Endothelial cell of umbilical vein (primary cell): ENCODE results near the gene MBOAT1. TPM values are rescaled to one million over a fixed set of nuclear protein-coding genes. Genes with fewer than 3 reads are reported as not detected.
"Not testable (repeated sequence)": the region's sequence is repeated elsewhere in the genome, so short reads cannot be mapped to it uniquely, and the experiment has no call there.

ENCODE experiments used
- BruUV-seq: library from RNA; stranded (reverse); fragments of 400-500 nt; replicated peaks from 2 replicates; lab custom pipeline; 2021; lab: Mats Ljungman, UMichigan
- CTCF ChIA-PET: fragments of 300-600, 350-600 bp; sonication (Branson Sonifier 250); formaldehyde crosslinking; loops from one replicate; lab custom pipeline; 2021; ENCODE audit warnings: antibody characterized with exemption, inconsistent platforms; lab: Charles Lee
- POLR2A ChIA-PET: fragments of 300-600, 350-600 bp; sonication (Branson Sonifier 250); formaldehyde crosslinking; loops from one replicate; lab custom pipeline; 2021; ENCODE audit warnings: antibody characterized with exemption, inconsistent platforms; lab: Charles Lee
- DNase-seq: peaks from one replicate; pipeline ENCODE4 v3.0.0-alpha.2; 2011; ENCODE audit warnings: low read depth, low spot score
- FAIRE-seq: peaks from 2 replicates; lab custom pipeline; 2011; peaks lifted over from hg19 to GRCh38; lab: Jason Lieb, UNC
- H2AFZ ChIP-seq: 2 replicates; pipeline ENCODE4 v1.6.0; 2012; ENCODE audit warnings: low read depth, low read length, control low read depth, inconsistent platforms
- H3K27ac ChIP-seq: 2 replicates; pipeline ENCODE4 v1.5.1; 2011; ENCODE audit warnings: low read depth, mild to moderate bottlenecking, control low read depth, low read length, moderate library complexity; ENCODE audit not compliant: insufficient read depth
- H3K27me3 ChIP-seq, 2 experiments: 2 replicates each; pipeline versions ENCODE4 v1.6.0 to v1.6.1; 2011; ENCODE audit warnings: low read length in 2 of 2, mixed read lengths in 1 of 2; ENCODE audit not compliant: control insufficient read depth in 2 of 2, insufficient read depth in 2 of 2
- H3K36me3 ChIP-seq, 2 experiments: 2 replicates in 1 of 2; 3 replicates in 1 of 2; pipeline ENCODE4 v1.5.1; 2011; ENCODE audit warnings: low read length in 2 of 2, mild to moderate bottlenecking in 1 of 2, moderate library complexity in 1 of 2; ENCODE audit not compliant: control insufficient read depth in 2 of 2, insufficient read depth in 2 of 2; ENCODE audit errors: extremely low read depth in 1 of 2
- H3K4me1 ChIP-seq: 3 replicates; pipeline ENCODE4 v1.5.1; 2011; ENCODE audit warnings: mild to moderate bottlenecking, low read length; ENCODE audit not compliant: control insufficient read depth, insufficient read depth; ENCODE audit errors: extremely low read depth
- H3K4me2 ChIP-seq: 2 replicates; pipeline ENCODE4 v1.6.1; 2011; ENCODE audit warnings: low read length, control low read depth, mixed read lengths; ENCODE audit not compliant: insufficient read depth
- H3K4me3 ChIP-seq, 3 experiments: fragments of 200-600 bp in 1 of 3; sonication (generic), shearing (Covaris generic) in 1 of 3; replicated peaks in 1 of 3; 2 replicates each; pipeline ENCODE4 v1.5.1; 2011 to 2016; ENCODE audit warnings: control low read depth in 3 of 3, low read length in 3 of 3, mild to moderate bottlenecking in 2 of 3, inconsistent platforms in 1 of 3, low read depth in 1 of 3, moderate library complexity in 1 of 3; ENCODE audit not compliant: insufficient read depth in 1 of 3
- H3K79me2 ChIP-seq: 2 replicates; pipeline ENCODE4 v1.6.0; 2012; ENCODE audit warnings: low read length, inconsistent platforms; ENCODE audit not compliant: control insufficient read depth, insufficient read depth
- H3K9ac ChIP-seq: replicated peaks from 2 replicates; pipeline ENCODE3; 2011; ENCODE audit warnings: low read length, control low read depth; ENCODE audit not compliant: insufficient read depth; ENCODE audit errors: extremely low read depth
- H3K9me1 ChIP-seq: replicated peaks from 3 replicates; pipeline ENCODE4 v1.6.0; 2011; ENCODE audit warnings: mild to moderate bottlenecking, low read length; ENCODE audit not compliant: control insufficient read depth, insufficient read depth; ENCODE audit errors: extremely low read depth
- H3K9me3 ChIP-seq: replicated peaks from 2 replicates; pipeline ENCODE4 v1.5.1; 2012; ENCODE audit warnings: low read length, inconsistent platforms; ENCODE audit not compliant: control insufficient read depth, insufficient read depth
- H4K20me1 ChIP-seq: replicated peaks from 2 replicates; pipeline ENCODE3; 2011; ENCODE audit warnings: mild to moderate bottlenecking, low read length; ENCODE audit not compliant: control insufficient read depth, insufficient read depth; ENCODE audit errors: extremely low read depth
- EZH2 ChIP-seq: IDR thresholded peaks from 2 replicates; pipeline ENCODE4 v1.6.1; 2012; ENCODE audit warnings: borderline replicate concordance, low read depth, mild to moderate bottlenecking, moderate library complexity, low read length, inconsistent platforms; ENCODE audit not compliant: severe bottlenecking
- FOS ChIP-seq: IDR thresholded peaks from 2 replicates; pipeline ENCODE4 v1.6.1; 2011; ENCODE audit warnings: mild to moderate bottlenecking, low read length, moderate library complexity, borderline replicate concordance; ENCODE audit not compliant: insufficient read depth
- GATA2 ChIP-seq: IDR thresholded peaks from 2 replicates; pipeline ENCODE4 v1.7.0; 2011; ENCODE audit warnings: low read depth, mild to moderate bottlenecking, moderate library complexity, mixed read lengths, low read length; ENCODE audit not compliant: insufficient read length, insufficient read depth
- JUN ChIP-seq: IDR thresholded peaks from 2 replicates; pipeline ENCODE4 v1.6.1; 2011; ENCODE audit warnings: borderline replicate concordance, low read depth; ENCODE audit not compliant: insufficient read length, insufficient read depth
- MYC ChIP-seq: IDR thresholded peaks from one replicate; pipeline ENCODE4 v1.6.1; 2011; ENCODE audit warnings: mild to moderate bottlenecking, low read depth, low read length
- POLR2A ChIP-seq: IDR thresholded peaks from 2 replicates; pipeline ENCODE4 v1.6.1; 2012; ENCODE audit warnings: low read depth, mild to moderate bottlenecking, control low read depth, low read length
- POLR2AphosphoS5 ChIP-seq: IDR thresholded peaks from 2 replicates; pipeline ENCODE4 v1.6.1; 2012; ENCODE audit warnings: low read depth, mild to moderate bottlenecking, control low read depth, low read length, moderate library complexity; ENCODE audit not compliant: insufficient read depth
- dilution Hi-C: fragments of 300-500 bp; cut with MboI; formaldehyde crosslinking; loops from one replicate; pipeline ENCODE4 v1.15.0; 2019; ENCODE audit warnings: low sequenced_read_pairs; ENCODE audit not compliant: extremely low pct_ligation_motif_present
- intact Hi-C: fragments of 100-400 bp; cut with micrococcal nuclease; formaldehyde crosslinking; loops from one replicate; pipeline ENCODE4 v1.10.0; 2022
- polyA plus RNA-seq, 4 experiments: library from polyadenylated mRNA; depleted of rRNA in 3 of 4; stranded (reverse) in 3 of 4; unstranded in 1 of 4; fragments of >200 nt; gene quantifications; 2 replicates each; pipeline versions ENCODE4 v1.2.1 to v1.2.3, GENCODE V29; 2011 to 2012; ENCODE audit warnings: missing spikeins in 1 of 4
- total RNA-seq: library from RNA; stranded (reverse); gene quantifications from 2 replicates; pipeline ENCODE4 v1.2.3, GENCODE V29; 2021
- TF ChIP-seq, protein P1 (sequence below): IDR thresholded peaks from 2 replicates; pipeline ENCODE4 v1.6.1; 2011; ENCODE audit not compliant: insufficient read depth, insufficient read length
- TF ChIP-seq, protein P2 (sequence below), 2 donors: IDR thresholded peaks; 1 replicate in 1 of 2; 2 replicates in 1 of 2; pipeline ENCODE4 v1.5.1; 2011; ENCODE audit warnings: low read length in 2 of 2, mild to moderate bottlenecking in 2 of 2, moderate library complexity in 2 of 2, control low read depth in 1 of 2, inconsistent platforms in 1 of 2, low read depth in 1 of 2; ENCODE audit not compliant: insufficient read depth in 1 of 2; ENCODE audit errors: extremely low read depth in 1 of 2

Gene MBOAT1
- total and polyA plus RNA-seq, 2 donors (not counting 3 experiments of a cell fraction or from before 2014, with no cell fraction given), result 2.1 to 5.4 TPM

DNA sequence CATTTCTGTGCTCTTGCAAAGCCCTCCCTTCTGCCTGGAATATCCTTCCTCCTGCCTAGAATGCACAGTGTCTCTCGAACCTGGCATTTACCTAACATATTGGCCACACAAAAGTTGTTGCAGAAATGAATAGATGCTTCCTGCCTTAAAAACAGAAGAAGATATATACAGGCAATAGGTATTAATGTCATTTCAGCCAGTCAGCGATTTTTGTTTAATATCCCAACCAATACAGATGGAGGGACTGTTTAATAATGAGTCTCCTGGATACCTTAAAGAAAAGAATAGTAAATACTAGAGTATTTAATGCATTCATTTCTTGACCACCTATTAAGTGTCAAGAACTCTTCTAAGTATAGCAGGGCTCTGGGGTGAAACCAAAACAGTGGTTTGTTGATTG lies 70.3 kb downstream of the MBOAT1 start:
- H3K79me2 ChIP-seq, result no peaks in the 10 kb centered on the region
- no TSS peak for BruUV-seq

DNA sequence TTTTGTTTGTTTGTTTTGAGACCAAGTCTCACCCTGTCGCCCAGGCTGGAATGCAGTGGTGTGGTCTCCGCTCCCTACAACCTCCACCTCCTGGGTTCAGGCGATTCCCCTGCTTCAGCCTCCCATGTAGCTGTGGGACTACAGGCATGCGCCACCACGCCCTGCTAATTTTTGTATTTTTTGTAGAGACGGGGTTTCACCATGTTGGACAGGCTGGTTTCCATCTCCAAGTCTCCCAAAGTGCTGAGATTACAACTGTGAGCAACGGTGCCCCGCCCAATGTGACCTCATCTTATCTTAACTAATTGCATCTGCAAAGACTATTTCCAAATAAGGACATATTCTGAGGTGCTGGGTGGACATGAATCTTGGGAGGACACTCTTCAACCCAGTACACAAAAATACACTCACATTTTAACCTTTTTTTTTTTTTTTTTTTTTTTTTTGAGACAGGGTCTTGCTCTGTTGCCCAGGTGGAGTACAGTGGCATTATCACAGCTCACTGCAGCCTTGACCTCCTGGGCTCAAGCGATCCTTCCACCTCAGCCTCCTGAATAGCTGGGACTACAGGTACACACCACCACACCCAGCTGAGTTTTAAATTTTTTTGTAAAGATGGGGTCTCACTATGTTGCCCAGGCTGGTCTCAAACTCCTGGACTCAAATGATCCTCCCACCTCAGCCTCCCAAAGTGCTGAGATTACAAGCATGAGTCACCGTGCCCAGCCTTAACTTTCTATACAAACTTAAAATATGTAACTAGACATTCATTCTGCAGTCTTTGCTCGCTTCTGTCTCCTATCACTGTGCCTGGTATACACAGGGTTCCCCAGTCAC lies 72.9 kb downstream of the MBOAT1 start:
- dilution Hi-C loops, H4K20me1 ChIP-seq, H3K27ac ChIP-seq, BruUV-seq, H3K36me3 ChIP-seq, FAIRE-seq, H3K9me1 ChIP-seq, H2AFZ ChIP-seq, POLR2A ChIA-PET, H3K4me2 ChIP-seq, DNase-seq, H3K9ac ChIP-seq, intact Hi-C loops, H3K9me3 ChIP-seq, H3K4me3 ChIP-seq, H3K27me3 ChIP-seq, H3K4me1 ChIP-seq, H3K79me2 ChIP-seq: not testable (repeated sequence)
- CTCF ChIA-PET, result interaction anchor here (1.3 to 1.5 kb wide), 2 partner anchors 13 to 15 kb away, joined by 5 to 9 read pairs; no protein-coding TSS in a partner anchor

More for the DNA sequence above, 70.3 kb downstream of the MBOAT1 start:
- FAIRE-seq (no peak), DNase-seq (no peak)
- Histone ChIP-seq H3K36me3 (no peaks in the 10 kb centered on the region), H3K9ac (no peak overlapping the region), H3K4me3 (no peak overlapping the region), H3K4me1 (no peaks in the 10 kb centered on the region), H3K9me3 (no peaks in the 10 kb centered on the region), H4K20me1 (no peaks in the 10 kb centered on the region), H3K27me3 (no peaks in the 10 kb centered on the region), H2AFZ (no peak overlapping the region), H3K4me2 (no peak overlapping the region), H3K27ac (no peak overlapping the region), H3K9me1 (no peaks in the 10 kb centered on the region)
- POLR2A ChIA-PET, result no interaction called here
- dilution Hi-C loops, result no loop called here
- TF ChIP-seq, protein P1, sequence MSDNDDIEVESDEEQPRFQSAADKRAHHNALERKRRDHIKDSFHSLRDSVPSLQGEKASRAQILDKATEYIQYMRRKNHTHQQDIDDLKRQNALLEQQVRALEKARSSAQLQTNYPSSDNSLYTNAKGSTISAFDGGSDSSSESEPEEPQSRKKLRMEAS, result no peak
- TF ChIP-seq POLR2AphosphoS5, result no peak
- TF ChIP-seq GATA2, result no peak
- no peak for TF ChIP-seq EZH2
- no peak for TF ChIP-seq JUN
- no peak for TF ChIP-seq POLR2A
- TF ChIP-seq, protein P2, sequence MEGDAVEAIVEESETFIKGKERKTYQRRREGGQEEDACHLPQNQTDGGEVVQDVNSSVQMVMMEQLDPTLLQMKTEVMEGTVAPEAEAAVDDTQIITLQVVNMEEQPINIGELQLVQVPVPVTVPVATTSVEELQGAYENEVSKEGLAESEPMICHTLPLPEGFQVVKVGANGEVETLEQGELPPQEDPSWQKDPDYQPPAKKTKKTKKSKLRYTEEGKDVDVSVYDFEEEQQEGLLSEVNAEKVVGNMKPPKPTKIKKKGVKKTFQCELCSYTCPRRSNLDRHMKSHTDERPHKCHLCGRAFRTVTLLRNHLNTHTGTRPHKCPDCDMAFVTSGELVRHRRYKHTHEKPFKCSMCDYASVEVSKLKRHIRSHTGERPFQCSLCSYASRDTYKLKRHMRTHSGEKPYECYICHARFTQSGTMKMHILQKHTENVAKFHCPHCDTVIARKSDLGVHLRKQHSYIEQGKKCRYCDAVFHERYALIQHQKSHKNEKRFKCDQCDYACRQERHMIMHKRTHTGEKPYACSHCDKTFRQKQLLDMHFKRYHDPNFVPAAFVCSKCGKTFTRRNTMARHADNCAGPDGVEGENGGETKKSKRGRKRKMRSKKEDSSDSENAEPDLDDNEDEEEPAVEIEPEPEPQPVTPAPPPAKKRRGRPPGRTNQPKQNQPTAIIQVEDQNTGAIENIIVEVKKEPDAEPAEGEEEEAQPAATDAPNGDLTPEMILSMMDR (IDR thresholded peaks at IDR 0.05; ENCODE audit: extremely low read depth in 1 of 2, insufficient read depth in 1 of 2, low read depth in 1 of 2, low read length in 2 of 2), result no peak
- TF ChIP-seq FOS, result no peak
- no peak for TF ChIP-seq MYC
- intact Hi-C loops, result no loop called here
- CTCF ChIA-PET, result interaction anchor here (2.0 kb wide), 1 partner anchor 16 kb away, joined by 12 read pairs; no protein-coding TSS in a partner anchor
